ENCODE results near the gene HOOK1.

- TF ChIP-seq CTCF (conservative IDR thresholded peaks at IDR 0.05; ENCODE audit: low read length) (no peak), EZH2phosphoT487 (IDR thresholded peaks at IDR 0.05; ENCODE audit: borderline replicate concordance) (no peak)
These were observed 102.5 kb downstream of the HOOK1 start for GRCh38 chr1:59917026-59917784.

Data from Loucy (cell line).